ENCODE data around the gene DMAC2.

GRCh38 chr19:41401483-41401882, 38.2 kb downstream of the DMAC2 start:
- no peak for TF ChIP-seq EZH2phosphoT487 (conservative IDR thresholded peaks at IDR 0.05; ENCODE audit: low read length)
- no peak for TF ChIP-seq CTCF (IDR thresholded peaks at IDR 0.05; ENCODE audit: insufficient read depth, low read length, poor library complexity, severe bottlenecking)
